HG02840 (cell line): ENCODE measurements around the gene AGAP3.

Experiments
- ATAC-seq: cut with Tn5 transposase; IDR thresholded peaks from one replicate; pipeline ENCODE4 v1.9.1; 2021; ENCODE audit warnings: mild to moderate bottlenecking, moderate library complexity, moderate number of reproducible peaks; ENCODE audit not compliant: unreplicated experiment, low FRiP score

AGAP3 gene

GRCh38 chr7:151104411-151105235 lies 18.3 kb downstream of the AGAP3 start:
- ATAC-seq = no peak

GRCh38 chr7:151107882-151108281 lies 21.6 kb downstream of the AGAP3 start:
- ATAC-seq = no peak

GRCh38 chr7:151109094-151110048 lies 23.1 kb downstream of the AGAP3 start:
- ATAC-seq = no peak

- no peak for ATAC-seq
Observed at GRCh38 chr7:151110236-151110940, 24.1 kb downstream of the AGAP3 start.

GRCh38 chr7:151110941-151111645 lies 24.8 kb downstream of the AGAP3 start:
- no peak for ATAC-seq

GRCh38 chr7:151113344-151114150 lies 27.3 kb downstream of the AGAP3 start:
- no peak for ATAC-seq

- ATAC-seq = no peak
Observed at GRCh38 chr7:151114151-151115090, 28.1 kb downstream of the AGAP3 start.

GRCh38 chr7:151115121-151115835 lies 29.0 kb downstream of the AGAP3 start:
- ATAC-seq = no peak

- no peak for ATAC-seq
Observed at GRCh38 chr7:151115836-151116418, 29.7 kb downstream of the AGAP3 start.

- ATAC-seq = no peak
Observed at GRCh38 chr7:151116603-151117440, 30.5 kb downstream of the AGAP3 start.

- no peak for ATAC-seq
Observed at GRCh38 chr7:151117565-151117964, 31.3 kb downstream of the AGAP3 start.

- ATAC-seq = no peak
Observed at GRCh38 chr7:151118108-151119054, 32.1 kb downstream of the AGAP3 start.

- no peak for ATAC-seq
Observed at GRCh38 chr7:151119055-151119415, 32.8 kb downstream of the AGAP3 start.

GRCh38 chr7:151119902-151120301 lies 33.6 kb downstream of the AGAP3 start:
- no peak for ATAC-seq

GRCh38 chr7:151120896-151121295 lies 34.6 kb downstream of the AGAP3 start:
- ATAC-seq = no peak
